C4-2B (cell line): ENCODE data around the gene REM1.

ENCODE experiments used
- H3K27ac ChIP-seq: fragments of 450-650 bp; 2 replicates; pipeline ENCODE4 v1.5.1; 2017
- CTCF ChIP-seq: fragments of 450-650 bp; conservative IDR thresholded peaks from 2 replicates; pipeline ENCODE4 v1.5.1; 2017; ENCODE audit warnings: mild to moderate bottlenecking
- ZFX ChIP-seq: fragments of 450-650 bp; IDR thresholded peaks from 2 replicates; pipeline ENCODE4 v1.6.1; 2017

The REM1 gene

GRCh38 chr20:31522731-31523130 lies 47.6 kb downstream of the REM1 start:
- TF ChIP-seq CTCF (no peak), ZFX (no peak)
- H3K27ac ChIP-seq = no peak overlapping the region

GRCh38 chr20:31523361-31524283 lies 48.5 kb downstream of the REM1 start:
- no peak for TF ChIP-seq ZFX
- TF ChIP-seq CTCF = no peak
- no peak overlapping the region for H3K27ac ChIP-seq

- no peak overlapping the region for H3K27ac ChIP-seq
- TF ChIP-seq ZFX = no peak
- no peak for TF ChIP-seq CTCF
Observed at GRCh38 chr20:31527266-31527665, 52.2 kb downstream of the REM1 start.
